CD4-positive, alpha-beta T cell treated with Interleukin-4 for 1 hour (primary cell): ENCODE measurements around the gene METTL6.
"Not testable (repeated sequence)": the region's sequence is repeated elsewhere in the genome, so short reads cannot be mapped to it uniquely, and the experiment has no call there.

Experiments used
- DNase-seq, 2 donors: peaks; one replicate each; pipeline ENCODE4 v3.0.0-alpha.2; 2020 to 2022

METTL6 gene

GRCh38 chr3:15401936-15402335 is 25.4 kb downstream of the METTL6 start:
- DNase-seq, result no peak

GRCh38 chr3:15399970-15400369 is 27.4 kb downstream of the METTL6 start:
- DNase-seq, result peak in 1 of 2 donors; percentile 19

- DNase-seq, result peak in 1 of 2 donors; percentile 59
These were observed 28.6 kb downstream of the METTL6 start for GRCh38 chr3:15398731-15399133.

- DNase-seq, result not testable (repeated sequence)
These were observed 34.1 kb downstream of the METTL6 start for GRCh38 chr3:15393252-15393651.

- no peak for DNase-seq
These were observed 36.3 kb downstream of the METTL6 start for GRCh38 chr3:15391007-15391406.

GRCh38 chr3:15390460-15390859 is 36.9 kb downstream of the METTL6 start:
- DNase-seq, result no peak

GRCh38 chr3:15388335-15388734 is 39.0 kb downstream of the METTL6 start:
- DNase-seq, result not testable (repeated sequence)

GRCh38 chr3:15387735-15388134 is 39.6 kb downstream of the METTL6 start:
- DNase-seq, result no peak

GRCh38 chr3:15387171-15387581 is 40.2 kb downstream of the METTL6 start:
- DNase-seq, result no peak

GRCh38 chr3:15386654-15386955 is 40.7 kb downstream of the METTL6 start:
- DNase-seq, result not testable (repeated sequence)

GRCh38 chr3:15385901-15386653 is 41.3 kb downstream of the METTL6 start:
- DNase-seq, result no peak

GRCh38 chr3:15385238-15385695 is 42.1 kb downstream of the METTL6 start:
- DNase-seq, result not testable (repeated sequence)

- no peak for DNase-seq
These were observed 42.7 kb downstream of the METTL6 start for GRCh38 chr3:15384510-15385237.

GRCh38 chr3:15382405-15382923 is 44.9 kb downstream of the METTL6 start:
- DNase-seq, result no peak

- DNase-seq, result no peak
These were observed 46.1 kb downstream of the METTL6 start for GRCh38 chr3:15380980-15381890.

GRCh38 chr3:15377961-15378791 is 49.2 kb downstream of the METTL6 start:
- DNase-seq, result peak; percentile 97

- DNase-seq, result no peak
These were observed 51.8 kb downstream of the METTL6 start for GRCh38 chr3:15375461-15376000.

- DNase-seq, result no peak
These were observed 54.4 kb downstream of the METTL6 start for GRCh38 chr3:15372918-15373317.

GRCh38 chr3:15368561-15369135 is 58.7 kb downstream of the METTL6 start:
- DNase-seq, result no peak

GRCh38 chr3:15367059-15367458 is 60.3 kb downstream of the METTL6 start:
- no peak for DNase-seq

- not testable (repeated sequence) for DNase-seq
These were observed 63.3 kb downstream of the METTL6 start for GRCh38 chr3:15364078-15364477.
